HFFc6 (cell line): ENCODE data around the gene OSBP. TPM values are rescaled to one million over a fixed set of nuclear protein-coding genes. Genes with fewer than 3 reads are reported as not detected.

ENCODE experiments used
- DNase-seq: peaks from one replicate; pipeline ENCODE4 v3.0.0-alpha.2; 2018
- H3K27ac Mint-ChIP-seq: 2 replicates; pipeline ENCODE4 v1.8.0; 2020; ENCODE audit warnings: mild to moderate bottlenecking, mixed read lengths
- H3K27me3 Mint-ChIP-seq: 2 replicates; pipeline ENCODE4 v1.8.0; 2021; ENCODE audit warnings: mild to moderate bottlenecking, moderate library complexity, mixed read lengths; ENCODE audit not compliant: insufficient read depth
- H3K36me3 Mint-ChIP-seq: 2 replicates; pipeline ENCODE4 v1.8.0; 2021; ENCODE audit warnings: low read depth, mixed read lengths
- H3K4me1 Mint-ChIP-seq: 2 replicates; pipeline ENCODE4 v1.8.0; 2020; ENCODE audit warnings: low read depth, mixed read lengths
- H3K4me3 Mint-ChIP-seq: 2 replicates; pipeline ENCODE4 v1.8.0; 2020; ENCODE audit warnings: mild to moderate bottlenecking, moderate library complexity, mixed read lengths
- H3K9me3 Mint-ChIP-seq: 2 replicates; pipeline ENCODE4 v1.8.0; 2020; ENCODE audit warnings: mild to moderate bottlenecking, mixed read lengths
- CTCF ChIP-seq: fragments of 200-600 bp; sonication (generic); IDR thresholded peaks from 2 replicates; pipeline ENCODE4 v1.5.0; 2021; ENCODE audit warnings: antibody characterized with exemption, mild to moderate bottlenecking
- total RNA-seq, 6 experiments: library from RNA; stranded (reverse); fragmentation: NEBNext Ultra II Directional; extraction: Animal tissue kit (Norgen Biotek cat#: 25700); gene quantifications; 2 replicates in 1 of 6; 3 replicates in 5 of 6; pipeline ENCODE4 v1.2.3, GENCODE V29; 2021

Gene OSBP
- total RNA-seq, 6 experiments from 2014 or later: 39.0 to 45.6 (median 42.9) TPM

GRCh38 chr11:59598961-59599360, 16.6 kb downstream of the OSBP start:
- Mint-ChIP-seq H3K4me3 (no peak overlapping the region), H3K27me3 (no peaks in the 10 kb centered on the region), H3K9me3 (no peaks in the 10 kb centered on the region), H3K27ac (no peak overlapping the region), H3K4me1 (no peaks in the 10 kb centered on the region), H3K36me3 (peaks cover 65% of the 10 kb centered on the region)
- DNase-seq: no peak
- TF ChIP-seq CTCF: no peak

- Mint-ChIP-seq H3K9me3 (peaks cover 6% of the 10 kb centered on the region), H3K27ac (no peak overlapping the region), H3K4me1 (peaks cover 7% of the 10 kb centered on the region), H3K27me3 (peaks cover 3% of the 10 kb centered on the region; the same call in 1 of the 2 replicates), H3K4me3 (no peak overlapping the region), H3K36me3 (peaks cover 53% of the 10 kb centered on the region)
- no peak for DNase-seq
- no peak for TF ChIP-seq CTCF
Observed at GRCh38 chr11:59584294-59584693, 31.3 kb downstream of the OSBP start.

- DNase-seq: no peak
- peaks cover 7% of the 10 kb centered on the region for H3K4me1 Mint-ChIP-seq
- H3K36me3 Mint-ChIP-seq: peaks cover 61% of the 10 kb centered on the region
- peaks cover 6% of the 10 kb centered on the region for H3K9me3 Mint-ChIP-seq
- peak overlapping the region; percentile 11; the same call in 1 of the 2 replicates for H3K27ac Mint-ChIP-seq
- no peak for TF ChIP-seq CTCF
- H3K27me3 Mint-ChIP-seq: peaks cover 3% of the 10 kb centered on the region; the same call in 1 of the 2 replicates
- H3K4me3 Mint-ChIP-seq: no peak overlapping the region
Observed at GRCh38 chr11:59582006-59582405, 33.6 kb downstream of the OSBP start.

GRCh38 chr11:59578369-59578768, 37.2 kb downstream of the OSBP start:
- H3K9me3 Mint-ChIP-seq: no peaks in the 10 kb centered on the region
- H3K27ac Mint-ChIP-seq: no peak overlapping the region
- no peak overlapping the region for H3K4me3 Mint-ChIP-seq
- peaks cover 71% of the 10 kb centered on the region for H3K36me3 Mint-ChIP-seq
- no peak for DNase-seq
- no peak for TF ChIP-seq CTCF
- peaks cover 35% of the 10 kb centered on the region for H3K4me1 Mint-ChIP-seq
- peaks cover 2% of the 10 kb centered on the region; the same call in 1 of the 2 replicates for H3K27me3 Mint-ChIP-seq

- Mint-ChIP-seq H3K4me3 (no peak overlapping the region), H3K9me3 (no peaks in the 10 kb centered on the region), H3K27me3 (peaks cover 2% of the 10 kb centered on the region; the same call in 1 of the 2 replicates), H3K27ac (peak overlapping the region; percentile 89), H3K4me1 (peaks cover 34% of the 10 kb centered on the region), H3K36me3 (peaks cover 67% of the 10 kb centered on the region)
- no peak for DNase-seq
- TF ChIP-seq CTCF: no peak
Observed at GRCh38 chr11:59575505-59575904, 40.1 kb downstream of the OSBP start.
